B cell (primary cell): ENCODE measurements around the gene UBL4A. TPM values are rescaled to one million over a fixed set of nuclear protein-coding genes. Genes with fewer than 3 reads are reported as not detected.

Experiments used
- ATAC-seq: fragments of 200-7000 bp; cut with Tn5 transposase; one replicate; pipeline ENCODE4 v1.10.0; 2021; ENCODE audit warnings: low read depth, mild to moderate bottlenecking, moderate number of reproducible peaks, moderate library complexity
- CTCF ChIA-PET: fragments of 350-600 bp; sonication (Branson Sonifier 250); formaldehyde crosslinking; loops from one replicate; lab custom pipeline; 2021; ENCODE audit warnings: antibody characterized with exemption, inconsistent platforms; lab: Charles Lee
- POLR2A ChIA-PET: fragments of 350-600 bp; sonication (Branson Sonifier 250); formaldehyde crosslinking; loops from one replicate; lab custom pipeline; 2021; ENCODE audit warnings: antibody characterized with exemption; lab: Charles Lee
- DNase-seq: peaks from one replicate; pipeline ENCODE4 v3.0.0; 2013
- H2AFZ ChIP-seq: 2 replicates; pipeline ENCODE4 v1.6.1; 2012; ENCODE audit warnings: mild to moderate bottlenecking, low read depth, low read length; ENCODE audit not compliant: insufficient read depth, poor library complexity, severe bottlenecking
- H3K27ac ChIP-seq, 2 donors: 1 replicate in 1 of 2; 2 replicates in 1 of 2; pipeline ENCODE4 v1.5.1; 2012 to 2013; ENCODE audit warnings: low read length in 2 of 2, mild to moderate bottlenecking in 2 of 2, moderate library complexity in 1 of 2
- H3K27me3 ChIP-seq, 4 experiments: fragments of 200-600 bp in 1 of 4; sonication (generic) in 1 of 4; replicated peaks in 1 of 4; 1 replicate in 2 of 4; 2 replicates in 2 of 4; pipeline versions ENCODE4 v1.6.1 to v1.7.0; 2013 to 2016; ENCODE audit warnings: low read length in 3 of 4, mild to moderate bottlenecking in 2 of 4, mixed read lengths in 1 of 4, moderate library complexity in 1 of 4; ENCODE audit not compliant: insufficient read depth in 4 of 4, control insufficient read depth in 3 of 4; ENCODE audit errors: control extremely low read depth in 1 of 4
- H3K36me3 ChIP-seq, 2 experiments: replicated peaks in 1 of 2; 1 replicate in 1 of 2; 2 replicates in 1 of 2; pipeline versions ENCODE4 v1.6.1 to v1.7.1; 2013; ENCODE audit warnings: low read length in 1 of 2; ENCODE audit not compliant: insufficient read depth in 2 of 2, control insufficient read depth in 1 of 2; ENCODE audit errors: control extremely low read depth in 1 of 2, extremely low read depth in 1 of 2
- H3K4me1 ChIP-seq, 2 donors: fragments of 200-600 bp in 1 of 2; sonication (generic) in 1 of 2; 1 replicate in 1 of 2; 2 replicates in 1 of 2; pipeline versions ENCODE4 v1.5.1 to v1.6.1; 2013 to 2017; ENCODE audit warnings: low read length in 2 of 2; ENCODE audit not compliant: control insufficient read depth in 2 of 2, insufficient read depth in 2 of 2
- H3K4me2 ChIP-seq: replicated peaks from 2 replicates; pipeline ENCODE3; 2012; ENCODE audit warnings: mild to moderate bottlenecking, low read depth, low read length; ENCODE audit not compliant: poor library complexity, severe bottlenecking
- H3K4me3 ChIP-seq, 5 experiments: fragments of 200-600 bp in 1 of 5; sonication (generic) in 1 of 5; 1 replicate in 3 of 5; 2 replicates in 2 of 5; pipeline versions ENCODE4 v1.5.1 to v1.7.0; 2011 to 2016; ENCODE audit warnings: low read length in 4 of 5, mild to moderate bottlenecking in 4 of 5, low read depth in 2 of 5, control low read depth in 1 of 5, moderate library complexity in 1 of 5; ENCODE audit not compliant: insufficient read depth in 1 of 5; ENCODE audit errors: control extremely low read depth in 1 of 5, extremely low read depth in 1 of 5
- H3K79me2 ChIP-seq: fragments of 200-600 bp; sonication (generic); one replicate; pipeline ENCODE4 v1.6.0; 2016; ENCODE audit warnings: low read length; ENCODE audit not compliant: control insufficient read depth, insufficient read depth
- H3K9ac ChIP-seq: fragments of 200-600 bp; sonication (generic); 2 replicates; pipeline ENCODE4 v1.6.1; 2017; ENCODE audit warnings: mild to moderate bottlenecking, low read length, moderate library complexity
- H3K9me3 ChIP-seq, 3 donors: one replicate each; pipeline versions ENCODE4 v1.6.1 to v1.7.1; 2013; ENCODE audit warnings: low read length in 2 of 3; ENCODE audit not compliant: control insufficient read depth in 2 of 3, insufficient read depth in 1 of 3; ENCODE audit errors: control extremely low read depth in 1 of 3
- H4K20me1 ChIP-seq: 2 replicates; pipeline ENCODE4 v1.6.0; 2012; ENCODE audit warnings: mild to moderate bottlenecking, low read length; ENCODE audit not compliant: insufficient read depth, control insufficient read depth, poor library complexity, severe bottlenecking
- H3K27ac Mint-ChIP-seq: one replicate; pipeline ENCODE4 v1.8.0; 2021; ENCODE audit warnings: mixed read lengths
- H3K27me3 Mint-ChIP-seq: one replicate; pipeline ENCODE4 v1.8.0; 2021; ENCODE audit warnings: mixed read lengths
- H3K4me1 Mint-ChIP-seq: one replicate; pipeline ENCODE4 v1.8.0; 2021; ENCODE audit warnings: mixed read lengths
- H3K4me3 Mint-ChIP-seq: one replicate; pipeline ENCODE4 v1.8.0; 2021; ENCODE audit warnings: mixed read lengths
- H3K9me3 Mint-ChIP-seq: one replicate; pipeline ENCODE4 v1.8.0; 2022; ENCODE audit warnings: mixed read lengths; ENCODE audit not compliant: insufficient read depth
- CTCF ChIP-seq: fragments of 200-600 bp; IDR thresholded peaks from one replicate; pipeline ENCODE4 v1.8.0; 2022; ENCODE audit warnings: antibody characterized with exemption, mild to moderate bottlenecking
- EZH2 ChIP-seq: IDR thresholded peaks from 2 replicates; pipeline ENCODE4 v1.6.1; 2012; ENCODE audit warnings: borderline replicate concordance, low read depth, mild to moderate bottlenecking, moderate library complexity, low read length; ENCODE audit not compliant: insufficient read depth, poor library complexity, severe bottlenecking
- WGBS: methylation state at CpG from one replicate; pipeline ENCODE4 v1.1.5; 2013; ENCODE audit warnings: missing lambda C conversion rate; ENCODE audit not compliant: insufficient coverage; 5-methylcytosine and 5-hydroxymethylcytosine counted together
- intact Hi-C: fragments of 100-400 bp; cut with micrococcal nuclease; formaldehyde crosslinking; loops from one replicate; pipeline ENCODE4 v1.10.0; 2022
- polyA plus RNA-seq: library from polyadenylated mRNA; depleted of rRNA; stranded (reverse); fragments of >200 nt; gene quantifications from 2 replicates; pipeline ENCODE4 v1.2.3, GENCODE V29; 2012
- total RNA-seq, 2 donors: library from RNA; stranded (reverse); fragments of 120-200 nt in 1 of 2; gene quantifications; 1 replicate in 1 of 2; 2 replicates in 1 of 2; pipeline versions ENCODE4 v1.2.3 to v1.2.4, GENCODE V29; 2013 to 2022

Gene UBL4A
- total and polyA plus RNA-seq, 2 donors (not counting 1 experiment from before 2014, with no cell fraction given) = 13.1 to 23.3 TPM

DNA sequence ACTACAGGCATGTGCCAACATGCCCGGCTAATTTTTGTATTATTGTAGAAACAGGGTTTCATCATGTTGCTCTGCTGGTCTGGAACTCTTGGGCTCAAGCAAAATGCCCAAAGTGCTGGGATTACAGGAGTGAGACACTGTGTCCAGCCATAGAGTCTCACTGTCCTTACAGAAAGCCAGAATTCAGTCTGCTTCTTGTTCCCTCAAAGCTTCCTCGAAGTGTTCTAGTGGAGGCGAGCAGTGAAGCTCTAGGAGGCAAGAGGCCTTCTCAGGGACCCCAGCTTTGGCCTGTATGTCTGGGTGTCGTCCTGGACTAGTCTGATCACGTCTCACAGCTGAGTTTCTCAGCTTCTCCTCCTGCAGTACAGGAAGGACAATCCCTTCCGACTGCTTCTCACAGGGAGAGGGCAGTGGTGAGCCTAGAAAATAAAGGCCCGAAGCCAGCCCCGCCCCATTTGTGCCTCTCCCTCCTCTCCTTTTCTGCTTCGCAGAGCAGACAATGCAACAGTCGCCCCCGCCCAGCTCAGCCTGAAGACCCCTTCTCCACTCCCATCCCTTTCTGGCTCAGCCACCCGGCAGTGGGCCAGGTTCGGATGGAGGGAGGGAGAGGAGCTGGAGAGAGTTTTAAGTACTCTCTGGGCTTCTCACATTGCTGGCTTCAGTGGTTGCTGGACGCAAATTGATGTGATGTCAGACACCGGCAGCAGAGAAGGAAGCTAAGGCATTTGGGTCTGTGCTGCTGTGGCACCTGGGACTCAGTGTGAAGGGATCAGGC, 40.7 kb upstream of the UBL4A start:
- 0% methylated on average over 4 of the region's 15 CpGs for WGBS
- intact Hi-C loops = no loop called here

More for the DNA sequence above, 40.7 kb upstream of the UBL4A start:
- Histone ChIP-seq H3K79me2 (no peaks in the 10 kb centered on the region), H3K27ac (peak overlapping the region; percentile 55 to 64), H4K20me1 (no peaks in the 10 kb centered on the region), H2AFZ (peak overlapping the region; percentile 71), H3K9me3 (no peaks in the 10 kb centered on the region), H3K4me2 (peak overlapping the region; percentile 71), H3K36me3 (no peaks in the 10 kb centered on the region), H3K9ac (peak overlapping the region; percentile 28), H3K4me3 (peak overlapping the region in 4 of 5 experiments; percentile 28 to 52 (median 36)), H3K4me1 (peaks cover 8 to 13% of the 10 kb centered on the region in 2 donors), H3K27me3 (no peaks in the 10 kb centered on the region)
- ChIA-PET POLR2A (interaction anchor here (0.6 to 1.4 kb wide), 9 partner anchors 8 to 430 kb away, joined by 3 to 7 read pairs (median 4); partner anchors contain the start of genes FAM3A, RPL10 and UBL4A), CTCF (interaction anchor here (0.6 to 2.0 kb wide), 17 partner anchors 9 to 559 kb away, joined by 3 to 12 read pairs (median 4); partner anchors contain the start of genes LAGE3, RPL10, TAFAZZIN and UBL4A)
- Mint-ChIP-seq H3K9me3 (no peaks in the 10 kb centered on the region), H3K27ac (peak overlapping the region; percentile 82), H3K4me1 (peaks cover 11% of the 10 kb centered on the region), H3K4me3 (peak overlapping the region; percentile 74), H3K27me3 (no peaks in the 10 kb centered on the region)
- peak; percentile 92 for ATAC-seq
- peak; percentile 77 for DNase-seq
- TF ChIP-seq EZH2 (no peak), CTCF (peak; percentile 53)
